HCT116 (cell line): ENCODE data around the gene TTYH2. TPM values are rescaled to one million over a fixed set of nuclear protein-coding genes. Genes with fewer than 3 reads are reported as not detected.
A peak's percentile ranks its signal among the peaks of the same experiment; 100 is the strongest.

Experiments
- ATAC-seq: fragments of 200-7000 bp; cut with Tn5 transposase; 2 replicates; pipeline ENCODE4 v1.9.1; 2020; ENCODE audit warnings: mild to moderate bottlenecking, moderate library complexity
- BruUV-seq: library from RNA; stranded (reverse); fragments of 400-500 nt; replicated peaks from 2 replicates; lab custom pipeline; 2021; lab: Mats Ljungman, UMichigan
- CTCF ChIA-PET: fragments of 300-600 bp; sonication (Branson Sonifier 250); formaldehyde crosslinking; loops from one replicate; lab custom pipeline; 2021; ENCODE audit warnings: antibody characterized with exemption; lab: Charles Lee
- POLR2A ChIA-PET: fragments of 300-600, 350-600 bp; sonication (Branson Sonifier 250); formaldehyde crosslinking; loops from one replicate; lab custom pipeline; 2021; ENCODE audit warnings: antibody characterized with exemption; lab: Charles Lee
- RAD21 ChIA-PET, 2 experiments: fragments of 300-600 bp; sonication (Branson Sonifier 250); formaldehyde crosslinking; loops; one replicate each; lab custom pipeline; 2023; ENCODE audit warnings: low total read pairs in 2 of 2; ENCODE audit not compliant: uncharacterized antibody in 2 of 2, unreplicated experiment in 2 of 2, low non-redundant PET in 1 of 2; lab: Charles Lee
- DNase-seq: peaks from one replicate; pipeline ENCODE4 v3.0.0-alpha.2; 2010; ENCODE audit warnings: low read depth, low spot score
- H2AFZ ChIP-seq: fragments of 200-600 bp; shearing (Covaris generic), sonication (generic); 2 replicates; pipeline ENCODE4 v1.6.1; 2017; ENCODE audit warnings: low read depth, mixed run types, mixed read lengths, antibody characterized with exemption, low read length; ENCODE audit not compliant: poor library complexity, severe bottlenecking
- H3K27ac ChIP-seq: 2 replicates; pipeline ENCODE4 v1.5.1; 2012; ENCODE audit warnings: low read depth, low read length
- H3K27me3 ChIP-seq: fragments of 200-600 bp; sonication (generic); 2 replicates; pipeline ENCODE4 v1.6.1; 2016; ENCODE audit warnings: mixed run types, low read length, mixed read lengths; ENCODE audit not compliant: insufficient read depth
- H3K36me3 ChIP-seq, 2 experiments: fragments of 200-500 bp in 1 of 2; fragments of 200-600 bp in 1 of 2; sonication (Bioruptor generic) in 1 of 2; sonication (generic) in 1 of 2; 2 replicates each; pipeline versions ENCODE4 v1.5.1 to v1.6.1; 2014 to 2016; ENCODE audit warnings: low read length in 2 of 2, inconsistent platforms in 1 of 2, mixed read lengths in 1 of 2, mixed run types in 1 of 2; ENCODE audit not compliant: insufficient read depth in 2 of 2, control insufficient read depth in 1 of 2
- H3K4me1 ChIP-seq, 2 experiments: fragments of 200-600 bp in 1 of 2; sonication (generic) in 1 of 2; 2 replicates each; pipeline versions ENCODE4 v1.5.1 to v1.6.1; 2012 to 2017; ENCODE audit warnings: low read length in 2 of 2, inconsistent platforms in 1 of 2, mild to moderate bottlenecking in 1 of 2, mixed read lengths in 1 of 2, mixed run types in 1 of 2, moderate library complexity in 1 of 2; ENCODE audit not compliant: insufficient read depth in 2 of 2, control insufficient read depth in 1 of 2
- H3K4me2 ChIP-seq: fragments of 200-600 bp; sonication (generic); 2 replicates; pipeline ENCODE4 v1.6.1; 2017; ENCODE audit warnings: mixed run types, low read length, mixed read lengths
- H3K4me3 ChIP-seq, 2 experiments: fragments of 200-600 bp in 1 of 2; sonication (generic) in 1 of 2; replicated peaks in 1 of 2; 2 replicates each; pipeline ENCODE4 v1.5.1; 2011 to 2016; ENCODE audit warnings: low read length in 2 of 2, control low read depth in 1 of 2, low read depth in 1 of 2, mild to moderate bottlenecking in 1 of 2, mixed read lengths in 1 of 2, mixed run types in 1 of 2
- H3K79me2 ChIP-seq: fragments of 200-600 bp; sonication (generic); 2 replicates; pipeline ENCODE4 v1.6.1; 2017; ENCODE audit warnings: mild to moderate bottlenecking, mixed run types, low read length, moderate library complexity, mixed read lengths; ENCODE audit not compliant: insufficient read depth
- H3K9ac ChIP-seq: fragments of 200-600 bp; sonication (generic); 2 replicates; pipeline ENCODE4 v1.6.1; 2016; ENCODE audit warnings: low read length, mixed read lengths
- H3K9me2 ChIP-seq: fragments of 200-600 bp; sonication (generic), shearing (Covaris generic); 2 replicates; pipeline ENCODE4 v1.6.1; 2017; ENCODE audit warnings: mixed run types, mild to moderate bottlenecking, moderate library complexity; ENCODE audit not compliant: insufficient read depth
- H3K9me3 ChIP-seq, 2 experiments: fragments of 200-500 bp in 1 of 2; fragments of 200-600 bp in 1 of 2; sonication (Bioruptor generic) in 1 of 2; sonication (generic) in 1 of 2; 2 replicates each; pipeline ENCODE4 v1.6.1; 2014 to 2017; ENCODE audit warnings: low read length in 2 of 2, mixed read lengths in 2 of 2, inconsistent platforms in 1 of 2, low read depth in 1 of 2, mild to moderate bottlenecking in 1 of 2, mixed run types in 1 of 2, moderate library complexity in 1 of 2; ENCODE audit not compliant: control insufficient read depth in 1 of 2, insufficient read depth in 1 of 2
- H4K20me1 ChIP-seq: fragments of 200-600 bp; sonication (generic), shearing (Covaris generic); 2 replicates; pipeline ENCODE4 v1.6.1; 2017; ENCODE audit warnings: mixed run types, mild to moderate bottlenecking, moderate library complexity; ENCODE audit not compliant: insufficient read depth
- CBX3 ChIP-seq: IDR thresholded peaks from 2 replicates; pipeline ENCODE4 v1.6.1; 2012; ENCODE audit warnings: low read depth
- ELF1 ChIP-seq: IDR thresholded peaks from 2 replicates; pipeline ENCODE4 v1.6.1; 2012; ENCODE audit warnings: low read depth, borderline replicate concordance
- EZH2phosphoT487 ChIP-seq: fragments of 200-600 bp; IDR thresholded peaks from 2 replicates; pipeline ENCODE4 v1.6.1; 2018; ENCODE audit warnings: antibody characterized with exemption, borderline replicate concordance
- FOSL1 ChIP-seq: IDR thresholded peaks from 2 replicates; pipeline ENCODE4 v1.6.1; 2012; ENCODE audit warnings: low read depth
- POLR2A ChIP-seq: IDR thresholded peaks from 2 replicates; pipeline ENCODE4 v1.7.0; 2011; ENCODE audit warnings: borderline replicate concordance; ENCODE audit not compliant: insufficient read depth, insufficient read length; ENCODE audit errors: extremely low read depth
- SP1 ChIP-seq: IDR thresholded peaks from 2 replicates; pipeline ENCODE4 v1.6.1; 2012; ENCODE audit warnings: low read depth
- SRF ChIP-seq: IDR thresholded peaks from 2 replicates; pipeline ENCODE4 v1.6.1; 2012; ENCODE audit warnings: low read depth
- TCF7L2 ChIP-seq: IDR thresholded peaks from 2 replicates; pipeline ENCODE4 v1.7.0; 2011; ENCODE audit warnings: borderline replicate concordance, inconsistent platforms; ENCODE audit not compliant: insufficient read depth, insufficient read length; ENCODE audit errors: extremely low read depth
- YY1 ChIP-seq: IDR thresholded peaks from 2 replicates; pipeline ENCODE4 v1.6.1; 2011; ENCODE audit warnings: low read length, low read depth, moderate library complexity, mild to moderate bottlenecking; ENCODE audit not compliant: insufficient replicate concordance; ENCODE audit errors: extremely low read depth
- intact Hi-C: fragments of 100-400 bp; cut with micrococcal nuclease; formaldehyde crosslinking; loops from 2 replicates; pipeline ENCODE4 v1.10.0; 2022
- total RNA-seq: library from RNA; stranded (reverse); gene quantifications from one replicate; pipeline ENCODE4 v1.2.1, GENCODE V29; 2021; ENCODE audit not compliant: unreplicated experiment
- TF ChIP-seq, protein P1 (sequence below), 3 experiments: fragments of 200-600 bp in 1 of 3; sonication (generic) in 1 of 3; IDR thresholded peaks in 2 of 3; conservative IDR thresholded peaks in 1 of 3; 2 replicates each; pipeline ENCODE4 v1.5.1; 2012 to 2017; ENCODE audit warnings: low read depth in 2 of 3, low read length in 2 of 3, antibody characterized with exemption in 1 of 3, borderline replicate concordance in 1 of 3, control low read depth in 1 of 3, mild to moderate bottlenecking in 1 of 3, mixed read lengths in 1 of 3, mixed run types in 1 of 3, moderate library complexity in 1 of 3; ENCODE audit not compliant: insufficient read depth in 1 of 3
- TF ChIP-seq, protein P2 (sequence below): IDR thresholded peaks from 2 replicates; pipeline ENCODE4 v1.6.1; 2012; ENCODE audit warnings: low read depth
- TF ChIP-seq, protein P3 (sequence below): IDR thresholded peaks from 2 replicates; pipeline ENCODE4 v1.6.1; 2011; ENCODE audit warnings: mild to moderate bottlenecking, low read length, moderate library complexity; ENCODE audit not compliant: insufficient replicate concordance; ENCODE audit errors: extremely low read depth

TTYH2 gene
- total RNA-seq, 1 experiment from 2014 or later: 10.8 TPM

DNA sequence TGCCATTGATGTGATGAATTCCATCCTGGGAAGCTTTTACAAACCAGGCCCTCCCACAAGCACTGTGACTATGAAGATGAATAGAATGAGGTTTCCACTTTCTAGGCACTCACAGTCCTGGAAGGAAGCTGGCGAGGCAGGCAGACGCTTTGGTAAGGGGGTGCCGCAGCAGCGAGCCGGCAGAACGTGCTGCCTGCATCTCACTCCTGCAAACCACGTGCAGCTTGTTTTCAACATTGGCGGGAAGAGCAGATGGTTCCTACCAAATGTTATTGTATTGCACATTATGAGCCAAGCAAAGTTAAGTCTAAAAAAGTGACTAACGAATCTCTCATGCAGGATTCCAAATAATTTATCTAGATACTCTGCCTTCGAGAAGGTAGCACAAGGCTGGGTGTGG lies 57.0 kb downstream of the TTYH2 start:
- no peaks in the 10 kb centered on the region for H3K9me3 ChIP-seq
- RAD21 ChIA-PET: no interaction called here
- H3K27ac ChIP-seq: no peak overlapping the region
- no peaks in the 10 kb centered on the region for H3K9me2 ChIP-seq
- no peak overlapping the region for H3K9ac ChIP-seq
- ATAC-seq: no peak
- no peak overlapping the region for H3K4me2 ChIP-seq
- no peak overlapping the region for H2AFZ ChIP-seq
- no peak for TF ChIP-seq ELF1
- no peak for TF ChIP-seq CBX3
- TF ChIP-seq TCF7L2: no peak
- TF ChIP-seq SRF: no peak
- TF ChIP-seq YY1: no peak
- TF ChIP-seq, protein P1, sequence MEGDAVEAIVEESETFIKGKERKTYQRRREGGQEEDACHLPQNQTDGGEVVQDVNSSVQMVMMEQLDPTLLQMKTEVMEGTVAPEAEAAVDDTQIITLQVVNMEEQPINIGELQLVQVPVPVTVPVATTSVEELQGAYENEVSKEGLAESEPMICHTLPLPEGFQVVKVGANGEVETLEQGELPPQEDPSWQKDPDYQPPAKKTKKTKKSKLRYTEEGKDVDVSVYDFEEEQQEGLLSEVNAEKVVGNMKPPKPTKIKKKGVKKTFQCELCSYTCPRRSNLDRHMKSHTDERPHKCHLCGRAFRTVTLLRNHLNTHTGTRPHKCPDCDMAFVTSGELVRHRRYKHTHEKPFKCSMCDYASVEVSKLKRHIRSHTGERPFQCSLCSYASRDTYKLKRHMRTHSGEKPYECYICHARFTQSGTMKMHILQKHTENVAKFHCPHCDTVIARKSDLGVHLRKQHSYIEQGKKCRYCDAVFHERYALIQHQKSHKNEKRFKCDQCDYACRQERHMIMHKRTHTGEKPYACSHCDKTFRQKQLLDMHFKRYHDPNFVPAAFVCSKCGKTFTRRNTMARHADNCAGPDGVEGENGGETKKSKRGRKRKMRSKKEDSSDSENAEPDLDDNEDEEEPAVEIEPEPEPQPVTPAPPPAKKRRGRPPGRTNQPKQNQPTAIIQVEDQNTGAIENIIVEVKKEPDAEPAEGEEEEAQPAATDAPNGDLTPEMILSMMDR (IDR thresholded peaks at IDR 0.05 in 2 of 3, conservative IDR thresholded peaks at IDR 0.05 in 1 of 3; ENCODE audit: borderline replicate concordance in 1 of 3, insufficient read depth in 1 of 3, low read depth in 2 of 3, low read length in 2 of 3): no peak
- CTCF ChIA-PET: interaction anchor here (1.7 kb wide), 1 partner anchor 14 kb away, joined by 4 read pairs; no protein-coding TSS in a partner anchor
- intact Hi-C loops: no loop called here
- no peaks in the 10 kb centered on the region for H4K20me1 ChIP-seq
- H3K36me3 ChIP-seq: no peaks in the 10 kb centered on the region
- no peak for DNase-seq
- POLR2A ChIA-PET: no interaction called here
- H3K79me2 ChIP-seq: no peaks in the 10 kb centered on the region
- BruUV-seq: no TSS peak
- H3K4me1 ChIP-seq: no peaks in the 10 kb centered on the region
- no peak overlapping the region for H3K4me3 ChIP-seq
- no peaks in the 10 kb centered on the region for H3K27me3 ChIP-seq

DNA sequence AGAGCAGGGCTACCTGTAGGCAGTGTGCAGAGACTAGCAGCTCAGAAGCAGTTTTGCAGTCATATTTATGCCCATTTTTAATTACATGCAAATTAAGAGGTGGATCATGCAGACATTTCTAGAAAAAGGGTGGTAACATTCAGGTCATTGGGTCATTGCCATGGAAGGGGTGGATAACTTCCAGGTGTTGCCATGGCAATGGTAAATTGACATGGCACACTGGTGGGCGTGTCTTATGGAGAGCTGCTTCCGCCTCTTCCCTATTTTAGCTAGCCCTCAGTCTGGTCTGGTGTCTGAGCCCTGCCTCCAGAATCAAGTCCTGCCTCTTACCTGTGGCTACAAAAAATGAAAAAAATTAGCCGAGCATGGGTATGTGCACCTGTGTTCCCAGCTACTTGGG lies 57.9 kb downstream of the TTYH2 start:
- Histone ChIP-seq H3K36me3 (no peaks in the 10 kb centered on the region), H3K4me1 (no peaks in the 10 kb centered on the region), H3K9ac (no peak overlapping the region), H3K4me3 (no peak overlapping the region), H3K27me3 (0 out of 2 replicates have a peak, but pooled peaks cover 3% of the 10 kb centered on the region), H2AFZ (no peak overlapping the region), H3K27ac (no peak overlapping the region), H3K9me3 (no peaks in the 10 kb centered on the region), H4K20me1 (no peaks in the 10 kb centered on the region), H3K79me2 (no peaks in the 10 kb centered on the region), H3K9me2 (no peaks in the 10 kb centered on the region), H3K4me2 (no peak overlapping the region)
- BruUV-seq: no TSS peak
- CTCF ChIA-PET: interaction anchor here (1.0 to 1.7 kb wide), 2 partner anchors 13 kb away, joined by 3 to 4 read pairs; no protein-coding TSS in a partner anchor
- POLR2A ChIA-PET: no interaction called here
- intact Hi-C loops: no loop called here
- no peak for DNase-seq
- RAD21 ChIA-PET: no interaction called here
- ATAC-seq: peak; percentile 44; the same call in 1 of the 2 replicates
- no peak for TF ChIP-seq FOSL1
- TF ChIP-seq, protein P2, sequence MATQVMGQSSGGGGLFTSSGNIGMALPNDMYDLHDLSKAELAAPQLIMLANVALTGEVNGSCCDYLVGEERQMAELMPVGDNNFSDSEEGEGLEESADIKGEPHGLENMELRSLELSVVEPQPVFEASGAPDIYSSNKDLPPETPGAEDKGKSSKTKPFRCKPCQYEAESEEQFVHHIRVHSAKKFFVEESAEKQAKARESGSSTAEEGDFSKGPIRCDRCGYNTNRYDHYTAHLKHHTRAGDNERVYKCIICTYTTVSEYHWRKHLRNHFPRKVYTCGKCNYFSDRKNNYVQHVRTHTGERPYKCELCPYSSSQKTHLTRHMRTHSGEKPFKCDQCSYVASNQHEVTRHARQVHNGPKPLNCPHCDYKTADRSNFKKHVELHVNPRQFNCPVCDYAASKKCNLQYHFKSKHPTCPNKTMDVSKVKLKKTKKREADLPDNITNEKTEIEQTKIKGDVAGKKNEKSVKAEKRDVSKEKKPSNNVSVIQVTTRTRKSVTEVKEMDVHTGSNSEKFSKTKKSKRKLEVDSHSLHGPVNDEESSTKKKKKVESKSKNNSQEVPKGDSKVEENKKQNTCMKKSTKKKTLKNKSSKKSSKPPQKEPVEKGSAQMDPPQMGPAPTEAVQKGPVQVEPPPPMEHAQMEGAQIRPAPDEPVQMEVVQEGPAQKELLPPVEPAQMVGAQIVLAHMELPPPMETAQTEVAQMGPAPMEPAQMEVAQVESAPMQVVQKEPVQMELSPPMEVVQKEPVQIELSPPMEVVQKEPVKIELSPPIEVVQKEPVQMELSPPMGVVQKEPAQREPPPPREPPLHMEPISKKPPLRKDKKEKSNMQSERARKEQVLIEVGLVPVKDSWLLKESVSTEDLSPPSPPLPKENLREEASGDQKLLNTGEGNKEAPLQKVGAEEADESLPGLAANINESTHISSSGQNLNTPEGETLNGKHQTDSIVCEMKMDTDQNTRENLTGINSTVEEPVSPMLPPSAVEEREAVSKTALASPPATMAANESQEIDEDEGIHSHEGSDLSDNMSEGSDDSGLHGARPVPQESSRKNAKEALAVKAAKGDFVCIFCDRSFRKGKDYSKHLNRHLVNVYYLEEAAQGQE: no peak
- TF ChIP-seq SRF: no peak
- TF ChIP-seq SP1: no peak
- no peak for TF ChIP-seq POLR2A
- TF ChIP-seq YY1: no peak
- TF ChIP-seq, protein P3, sequence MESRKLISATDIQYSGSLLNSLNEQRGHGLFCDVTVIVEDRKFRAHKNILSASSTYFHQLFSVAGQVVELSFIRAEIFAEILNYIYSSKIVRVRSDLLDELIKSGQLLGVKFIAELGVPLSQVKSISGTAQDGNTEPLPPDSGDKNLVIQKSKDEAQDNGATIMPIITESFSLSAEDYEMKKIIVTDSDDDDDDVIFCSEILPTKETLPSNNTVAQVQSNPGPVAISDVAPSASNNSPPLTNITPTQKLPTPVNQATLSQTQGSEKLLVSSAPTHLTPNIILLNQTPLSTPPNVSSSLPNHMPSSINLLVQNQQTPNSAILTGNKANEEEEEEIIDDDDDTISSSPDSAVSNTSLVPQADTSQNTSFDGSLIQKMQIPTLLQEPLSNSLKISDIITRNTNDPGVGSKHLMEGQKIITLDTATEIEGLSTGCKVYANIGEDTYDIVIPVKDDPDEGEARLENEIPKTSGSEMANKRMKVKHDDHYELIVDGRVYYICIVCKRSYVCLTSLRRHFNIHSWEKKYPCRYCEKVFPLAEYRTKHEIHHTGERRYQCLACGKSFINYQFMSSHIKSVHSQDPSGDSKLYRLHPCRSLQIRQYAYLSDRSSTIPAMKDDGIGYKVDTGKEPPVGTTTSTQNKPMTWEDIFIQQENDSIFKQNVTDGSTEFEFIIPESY: no peak
- TF ChIP-seq ELF1: no peak
- no peak for TF ChIP-seq EZH2phosphoT487
- TF ChIP-seq CBX3: no peak
